Measurements from ENCODE around the gene SYVN1. TPM values are rescaled to one million over a fixed set of nuclear protein-coding genes. Genes with fewer than 3 reads are reported as not detected.
"Not testable (repeated sequence)": the region's sequence is repeated elsewhere in the genome, so short reads cannot be mapped to it uniquely, and the experiment has no call there.

SYVN1 gene
- total RNA-seq, 1 donor from 2014 or later: 14.8 TPM

GRCh38 chr11:65151331-65151899 lies 17.1 kb upstream of the SYVN1 start:
- no peak for TF ChIP-seq CTCF (conservative IDR thresholded peaks at IDR 0.05; ENCODE audit: low read depth, low read length)
- DNase-seq (ENCODE audit: low read depth): no peak
- no peak overlapping the region for H3K4me3 ChIP-seq (ENCODE audit: low read depth, low read length)

GRCh38 chr11:65150509-65151299 lies 16.4 kb upstream of the SYVN1 start:
- no peak for TF ChIP-seq CTCF (conservative IDR thresholded peaks at IDR 0.05; ENCODE audit: low read depth, low read length)
- peak; percentile 27 for DNase-seq (ENCODE audit: low read depth)

GRCh38 chr11:65150131-65150508 lies 15.8 kb upstream of the SYVN1 start:
- not testable (repeated sequence) for H3K4me3 ChIP-seq (ENCODE audit: low read depth, low read length); DNase-seq (ENCODE audit: low read depth)

More at GRCh38 chr11:65150509-65151299, 16.4 kb upstream of the SYVN1 start:
- no peak overlapping the region for H3K4me3 ChIP-seq (ENCODE audit: low read depth, low read length)

- no peak overlapping the region for H3K4me3 ChIP-seq (ENCODE audit: low read depth, low read length)
- no peak for DNase-seq (ENCODE audit: low read depth)
- TF ChIP-seq CTCF (conservative IDR thresholded peaks at IDR 0.05; ENCODE audit: low read depth, low read length): no peak
These were observed 14.3 kb upstream of the SYVN1 start for GRCh38 chr11:65148657-65149056.

GRCh38 chr11:65147352-65148075 lies 13.2 kb upstream of the SYVN1 start:
- TF ChIP-seq CTCF (conservative IDR thresholded peaks at IDR 0.05; ENCODE audit: low read depth, low read length): no peak
- H3K4me3 ChIP-seq (ENCODE audit: low read depth, low read length): no peak overlapping the region
- DNase-seq (ENCODE audit: low read depth): no peak

GRCh38 chr11:65141896-65142494 lies 7.7 kb upstream of the SYVN1 start:
- TF ChIP-seq CTCF (conservative IDR thresholded peaks at IDR 0.05; ENCODE audit: low read depth, low read length): no peak
- no peak overlapping the region for H3K4me3 ChIP-seq (ENCODE audit: low read depth, low read length)
- no peak for DNase-seq (ENCODE audit: low read depth)

GRCh38 chr11:65136515-65137096 lies 2.3 kb upstream of the SYVN1 start:
- TF ChIP-seq CTCF (conservative IDR thresholded peaks at IDR 0.05; ENCODE audit: low read depth, low read length): no peak
- H3K4me3 ChIP-seq (ENCODE audit: low read depth, low read length): no peak overlapping the region
- DNase-seq (ENCODE audit: low read depth): no peak
